Stimulated activated CD8-positive, alpha-beta memory T cell treated with anti-CD3 and anti-CD28 coated beads, Interleukin-4, amount 100 ng/mL, for 4 hours (primary cell): ENCODE results near the gene TYMS.

Experiments used
- DNase-seq, 2 donors: peaks; one replicate each; pipeline ENCODE4 v3.0.0-alpha.2; 2020; ENCODE audit warnings: low read depth in 2 of 2, low spot score in 1 of 2

Gene TYMS

DNA sequence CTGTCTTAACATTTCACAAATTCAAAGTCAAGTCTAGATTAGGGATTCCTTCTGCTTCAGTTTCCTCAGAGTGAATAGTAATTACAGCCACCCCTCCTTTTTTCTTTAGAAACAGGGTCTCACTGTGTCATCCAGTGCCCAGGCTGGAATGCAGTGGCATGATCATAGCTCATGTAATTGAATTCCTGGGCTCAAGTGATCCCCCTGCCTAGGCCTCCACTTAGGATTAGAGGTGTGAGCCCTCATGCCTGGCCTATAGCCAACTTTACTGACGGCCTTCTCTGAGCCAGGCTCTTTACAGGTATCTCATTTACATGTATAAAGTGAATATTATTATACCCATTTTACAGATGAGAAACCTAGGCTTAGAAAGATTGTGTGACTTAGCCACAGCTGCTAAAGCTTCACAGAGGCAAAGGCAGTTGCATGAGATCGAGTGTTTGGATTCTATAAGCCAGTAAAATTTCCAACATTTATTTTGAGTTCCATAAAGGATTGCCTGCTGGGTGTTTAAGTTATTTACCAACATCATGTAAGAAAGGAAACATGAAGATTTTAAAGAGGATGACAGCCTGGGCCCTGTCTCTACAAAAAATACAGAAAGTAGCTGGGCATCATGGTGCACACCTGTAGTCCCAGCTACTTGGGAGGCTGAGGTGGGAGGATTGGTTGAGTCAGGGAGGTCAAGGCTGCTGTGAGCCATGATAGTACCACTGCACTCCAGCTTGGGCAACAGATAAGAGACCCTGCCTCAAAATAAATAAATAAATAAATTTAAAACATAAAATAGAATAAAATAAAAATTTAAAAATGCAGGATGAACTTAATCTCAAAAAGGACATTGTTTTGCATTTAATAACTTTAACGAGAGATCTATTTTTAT is 53.2 kb downstream of the TYMS start:
- DNase-seq, result no peak

DNA sequence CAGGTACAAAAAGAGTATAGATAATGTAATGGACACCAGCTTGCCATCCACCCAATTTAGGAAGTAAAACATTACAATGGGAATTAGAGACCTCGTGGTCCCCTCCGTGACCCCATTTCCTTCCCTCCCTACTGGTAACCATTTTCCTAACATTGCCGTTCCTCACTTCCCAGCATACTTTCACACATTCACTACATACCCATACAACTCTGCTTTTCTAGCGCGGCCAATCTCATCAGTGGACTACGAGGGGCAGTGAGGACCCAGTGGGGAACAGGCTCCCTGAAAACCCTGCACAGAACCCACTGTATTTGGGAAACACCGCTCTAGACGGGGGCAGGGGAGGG is 53.8 kb downstream of the TYMS start:
- no peak for DNase-seq

DNA sequence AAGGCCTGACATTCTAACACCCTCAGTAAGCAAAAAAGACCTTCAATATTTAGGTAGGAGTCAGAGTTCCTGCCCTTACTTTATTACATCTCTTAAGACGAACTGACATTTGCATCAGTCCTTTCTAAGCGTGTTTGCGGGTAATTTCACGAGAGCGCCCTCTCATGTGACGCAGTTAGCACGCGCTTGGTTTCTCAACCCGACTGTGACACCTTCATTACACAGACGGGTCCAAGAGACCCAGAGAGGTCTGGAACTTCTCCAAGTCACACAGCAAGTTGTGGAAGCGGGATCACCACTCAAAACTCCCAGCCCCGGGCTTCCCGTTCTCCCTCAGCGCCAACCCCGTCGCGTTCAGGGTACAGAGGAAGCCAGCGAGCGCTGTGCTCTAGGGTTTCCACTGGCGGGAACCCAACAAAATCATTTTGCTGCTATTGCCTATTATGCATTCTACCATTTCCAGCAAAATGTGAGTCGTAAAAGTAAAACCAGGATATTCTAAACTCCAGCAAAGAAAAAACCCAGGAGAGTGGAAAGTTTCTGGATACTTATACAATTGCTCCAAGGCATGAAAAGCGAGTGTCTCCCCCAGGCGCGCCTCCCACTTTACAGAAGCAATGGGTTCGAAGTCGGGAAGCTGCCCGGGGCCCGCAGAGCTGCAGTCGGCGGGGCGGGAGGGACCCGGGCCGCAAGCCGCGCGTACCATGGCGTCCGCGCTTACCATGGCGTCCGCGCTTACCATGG is 54.4 kb downstream of the TYMS start:
- peak; percentile 49 to 54 for DNase-seq

DNA sequence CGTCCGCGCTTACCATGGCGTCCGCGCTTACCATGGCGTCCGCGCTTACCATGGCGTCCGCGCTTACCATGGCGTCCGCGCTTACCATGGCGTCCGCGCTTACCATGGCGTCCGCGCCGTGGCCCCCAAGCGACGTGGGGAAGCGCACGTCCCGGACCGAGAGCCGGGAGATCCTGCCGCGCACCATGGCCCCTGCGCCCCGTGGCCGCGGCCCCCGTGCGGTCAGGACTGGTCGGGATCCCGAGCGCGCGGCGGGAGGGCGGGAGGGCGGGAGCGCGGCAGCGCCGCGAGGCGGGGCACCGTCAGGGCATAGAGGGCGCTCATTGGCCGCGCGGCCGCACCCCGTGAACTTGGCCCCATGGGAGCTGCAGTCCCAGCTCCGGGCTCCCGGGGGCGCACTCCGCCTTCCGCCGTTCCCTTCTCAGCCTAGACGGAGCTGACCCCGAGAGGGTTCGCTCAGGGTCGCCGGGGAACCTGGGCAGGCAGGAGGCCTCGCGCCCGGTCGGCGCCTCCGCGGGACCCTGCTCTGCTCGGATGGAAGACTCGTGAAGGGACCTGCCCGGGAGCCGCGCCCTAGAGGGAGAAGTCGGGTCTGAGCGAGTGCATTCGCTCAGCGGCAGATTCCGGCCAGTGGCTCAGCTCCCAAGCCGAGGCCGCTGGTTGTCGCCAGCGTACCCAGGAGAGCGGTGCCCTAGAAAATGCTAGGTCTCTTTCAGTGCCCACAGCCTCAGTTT is 55.1 kb downstream of the TYMS start, which contains the start of gene ENOSF1:
Gene ENOSF1 (minus strand): TSS at position 230 of the 734 bp plus-strand sequence. CDS start 43 bp downstream, at position 187.
- peak; percentile 62 to 68 for DNase-seq

DNA sequence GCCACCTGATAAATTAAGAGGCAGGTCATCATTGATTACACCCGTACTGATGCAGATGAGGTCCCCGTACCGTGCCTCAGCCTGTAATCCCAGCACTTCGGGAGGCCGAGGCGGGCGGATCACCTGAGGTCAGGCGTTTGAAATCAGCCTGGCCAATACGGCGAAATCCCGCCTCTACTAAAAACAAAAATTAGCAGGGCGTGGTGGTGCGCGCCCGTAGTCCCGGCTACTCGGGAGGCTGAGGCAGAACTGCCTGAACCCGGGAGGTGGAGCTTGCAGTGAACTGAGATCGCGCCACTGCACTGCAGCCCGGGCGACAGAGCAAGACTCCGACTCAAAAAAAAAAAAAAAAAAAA is 55.7 kb downstream of the TYMS start:
- no peak for DNase-seq

DNA sequence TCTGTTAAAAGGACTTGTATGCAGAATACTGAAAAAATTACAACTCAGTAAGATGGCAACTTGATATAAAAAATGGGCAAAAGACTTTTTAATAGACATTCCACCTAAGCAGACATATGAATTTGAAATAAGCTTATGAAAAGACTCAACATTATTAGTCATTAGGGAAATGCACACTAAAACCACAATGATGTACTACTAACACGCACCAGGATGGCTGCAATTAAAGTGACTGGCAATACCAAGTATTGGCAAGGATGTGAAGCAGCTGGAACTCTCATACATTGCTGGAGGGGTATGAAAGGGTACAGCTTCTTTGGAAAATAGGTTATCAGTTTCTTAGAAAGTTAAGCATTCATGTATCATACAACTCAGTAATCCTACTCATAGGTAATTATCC is 58.2 kb downstream of the TYMS start:
- no peak for DNase-seq

DNA sequence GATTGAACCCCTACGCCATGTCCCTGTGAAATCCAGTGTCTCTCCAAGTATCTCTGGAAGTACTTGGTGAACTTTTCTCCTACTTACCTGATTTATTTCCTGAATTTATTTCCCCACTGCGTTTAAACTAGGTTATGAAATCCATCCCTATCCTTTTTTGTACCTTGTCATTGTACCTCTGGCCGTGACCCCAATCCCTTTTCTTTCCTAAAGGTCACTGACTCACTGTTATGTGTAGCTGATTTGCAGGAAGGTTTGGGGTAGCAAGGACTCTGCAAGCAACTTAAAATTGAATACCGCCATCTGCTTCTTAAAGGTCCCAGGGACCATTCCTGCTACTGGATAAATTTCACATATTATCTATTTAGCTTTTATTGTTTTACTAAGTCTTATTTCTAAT is 59.5 kb downstream of the TYMS start:
- DNase-seq, result no peak
